GM19395 (cell line): ENCODE measurements around the gene ARHGAP42.
A peak's percentile ranks its signal among the peaks of the same experiment; 100 is the strongest.

Source experiments
- ATAC-seq: cut with Tn5 transposase; IDR thresholded peaks from one replicate; pipeline ENCODE4 v1.9.1; 2021; ENCODE audit warnings: mild to moderate bottlenecking, moderate library complexity; ENCODE audit not compliant: unreplicated experiment

ARHGAP42 gene

DNA sequence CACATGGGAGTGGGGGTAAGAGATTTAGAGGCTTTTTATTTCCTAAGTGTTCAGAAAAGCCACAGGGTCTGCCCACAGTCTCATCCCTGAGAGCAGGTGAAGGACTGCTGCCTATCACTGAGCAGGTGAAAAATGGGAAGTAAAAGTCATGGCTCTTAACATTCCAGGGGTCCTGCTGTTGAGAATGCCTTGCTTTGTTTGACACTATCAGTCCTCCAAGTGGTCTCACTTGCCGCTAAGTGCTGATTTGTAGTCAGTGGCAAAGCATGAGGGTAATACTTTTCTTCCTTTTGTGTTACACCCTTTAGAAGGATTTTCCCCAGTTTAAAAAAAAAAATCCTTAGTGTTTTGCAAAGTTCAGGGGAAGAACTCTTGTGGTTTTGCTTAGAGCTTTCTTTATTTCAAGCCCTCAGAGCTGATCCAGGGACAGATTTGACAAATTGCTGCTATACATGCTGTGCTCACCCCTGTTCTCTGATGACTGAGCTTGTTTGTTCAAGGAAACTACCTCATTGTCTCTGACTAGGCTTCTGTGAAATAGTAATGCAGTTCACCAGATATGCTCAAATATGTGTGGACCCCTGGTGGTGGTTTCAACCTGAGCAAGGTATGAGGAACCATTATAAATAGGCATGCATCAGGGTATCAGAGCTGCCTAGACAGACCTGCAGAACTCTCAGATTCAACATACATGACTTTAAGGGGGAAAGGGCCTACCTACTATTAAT, 141.0 kb downstream of the ARHGAP42 start:
- peak; percentile 89 for ATAC-seq

GRCh38 chr11:100830274-100830673, 143.2 kb downstream of the ARHGAP42 start:
- no peak for ATAC-seq

GRCh38 chr11:100830978-100831732, 144.1 kb downstream of the ARHGAP42 start:
- no peak for ATAC-seq

GRCh38 chr11:100831929-100832494, 144.9 kb downstream of the ARHGAP42 start:
- ATAC-seq, result no peak

DNA sequence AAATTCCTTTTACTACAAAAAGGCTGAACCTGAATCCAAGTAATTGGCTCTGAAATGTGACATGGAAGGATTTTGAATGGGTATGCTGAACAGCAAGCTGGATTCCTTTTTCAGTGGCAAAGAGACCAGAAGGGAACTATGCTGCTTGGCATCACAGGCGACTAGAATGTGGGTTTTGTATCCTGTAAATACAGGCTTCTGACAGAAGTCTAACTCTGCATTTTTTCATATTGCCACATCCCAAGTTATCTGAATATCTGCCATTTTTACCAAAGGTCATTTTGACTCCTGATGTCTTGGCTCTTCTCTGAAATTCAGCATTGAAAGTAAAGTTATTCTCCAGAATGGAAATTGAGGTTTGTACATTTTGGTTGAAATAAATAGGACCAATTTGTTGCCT, 145.7 kb downstream of the ARHGAP42 start:
- no peak for ATAC-seq

- no peak for ATAC-seq
Observed at GRCh38 chr11:100833276-100833675, 146.2 kb downstream of the ARHGAP42 start.

- no peak for ATAC-seq
Observed at GRCh38 chr11:100835854-100836253, 148.8 kb downstream of the ARHGAP42 start.

GRCh38 chr11:100837311-100837710, 150.2 kb downstream of the ARHGAP42 start:
- no peak for ATAC-seq

- ATAC-seq, result no peak
Observed at GRCh38 chr11:100841711-100842407, 154.8 kb downstream of the ARHGAP42 start.

- ATAC-seq, result no peak
Observed at GRCh38 chr11:100847696-100848216, 160.7 kb downstream of the ARHGAP42 start.

DNA sequence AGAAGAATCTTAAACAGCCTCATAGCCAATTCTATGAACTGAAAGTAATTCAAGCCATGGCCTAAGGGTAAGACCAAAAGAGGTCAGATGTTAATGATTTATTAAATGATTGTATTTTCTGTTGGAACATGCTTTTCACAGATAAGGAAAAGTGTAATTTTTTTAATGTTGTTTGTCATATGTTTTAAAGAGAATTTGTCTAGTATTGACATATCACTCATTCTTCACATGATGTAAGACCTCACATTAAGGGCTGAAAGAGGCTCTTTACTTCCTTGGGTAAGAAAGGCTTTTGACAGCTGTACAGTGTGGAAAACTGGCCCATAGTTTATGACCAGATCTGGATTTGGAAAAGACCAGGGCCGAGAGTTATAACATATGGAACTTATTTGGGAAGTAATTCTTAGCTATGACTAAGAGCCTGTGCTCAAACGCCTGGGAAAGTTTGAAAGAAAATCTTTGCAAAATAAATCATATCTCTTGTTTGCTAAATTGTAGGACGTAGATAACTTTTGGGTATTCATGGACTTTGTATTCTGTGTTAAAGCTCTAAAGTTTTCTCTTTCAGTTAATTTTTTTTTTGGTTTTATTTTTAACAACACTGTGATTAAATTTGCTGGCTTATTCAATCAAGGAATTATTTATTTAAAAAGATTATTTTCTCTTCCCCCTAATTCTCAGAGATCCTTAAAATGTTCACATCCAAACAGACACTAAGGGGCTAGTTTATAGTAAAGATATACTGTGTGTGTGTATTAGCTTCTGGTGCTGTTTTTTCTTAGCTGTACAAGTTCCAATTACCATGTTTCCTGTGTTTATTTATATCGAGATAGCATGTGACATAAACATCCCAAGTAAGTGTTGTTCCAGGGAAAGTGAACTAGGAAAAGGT, 162.2 kb downstream of the ARHGAP42 start:
- ATAC-seq, result no peak

GRCh38 chr11:100849901-100850235, 162.8 kb downstream of the ARHGAP42 start:
- ATAC-seq, result no peak

DNA sequence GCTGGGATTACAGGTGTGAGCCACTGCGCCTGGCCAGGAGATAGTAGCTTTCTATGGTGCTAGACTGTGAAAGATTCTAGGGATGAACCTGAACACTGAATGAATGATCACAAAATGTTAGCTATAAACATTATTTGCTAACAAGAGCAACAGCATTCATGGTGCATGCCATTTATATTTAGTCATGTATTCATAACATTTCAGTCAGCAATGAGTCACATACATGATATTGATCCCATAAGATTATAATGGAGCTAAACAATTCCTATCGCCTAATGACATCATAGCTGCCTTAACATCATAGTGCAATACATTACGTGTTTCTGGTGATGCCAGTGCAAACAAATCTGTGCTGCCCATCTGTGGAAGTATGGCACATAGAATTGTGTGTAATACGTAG, 164.1 kb downstream of the ARHGAP42 start:
- ATAC-seq, result no peak

GRCh38 chr11:100851584-100852152, 164.6 kb downstream of the ARHGAP42 start:
- no peak for ATAC-seq

DNA sequence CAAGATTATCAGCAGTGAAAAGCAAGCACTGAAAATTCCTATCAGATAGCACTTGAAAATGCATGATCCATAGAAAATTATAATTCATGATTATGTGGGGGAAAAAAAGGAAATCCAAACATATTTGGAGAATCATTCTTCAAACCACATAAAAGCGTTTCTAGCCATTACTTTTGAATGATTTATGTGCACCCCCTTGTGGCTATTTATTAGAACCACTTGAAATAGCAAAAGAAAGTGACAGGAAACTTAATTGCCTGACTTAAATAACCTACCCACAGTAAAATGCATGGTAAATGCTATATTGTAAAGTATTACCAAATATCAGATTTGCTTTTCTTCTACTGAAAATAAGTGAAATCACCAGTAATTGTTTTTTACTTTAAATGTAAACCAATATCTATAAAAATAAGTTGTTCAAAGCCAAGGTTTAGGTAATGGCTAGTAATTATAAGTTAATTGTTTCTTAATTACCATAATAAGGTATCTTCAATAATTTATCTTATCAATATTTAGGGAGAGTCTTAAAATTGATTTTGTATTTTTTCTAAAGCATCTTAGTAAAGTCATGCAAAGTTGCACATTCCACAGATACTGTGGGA, 168.5 kb downstream of the ARHGAP42 start:
- no peak for ATAC-seq

DNA sequence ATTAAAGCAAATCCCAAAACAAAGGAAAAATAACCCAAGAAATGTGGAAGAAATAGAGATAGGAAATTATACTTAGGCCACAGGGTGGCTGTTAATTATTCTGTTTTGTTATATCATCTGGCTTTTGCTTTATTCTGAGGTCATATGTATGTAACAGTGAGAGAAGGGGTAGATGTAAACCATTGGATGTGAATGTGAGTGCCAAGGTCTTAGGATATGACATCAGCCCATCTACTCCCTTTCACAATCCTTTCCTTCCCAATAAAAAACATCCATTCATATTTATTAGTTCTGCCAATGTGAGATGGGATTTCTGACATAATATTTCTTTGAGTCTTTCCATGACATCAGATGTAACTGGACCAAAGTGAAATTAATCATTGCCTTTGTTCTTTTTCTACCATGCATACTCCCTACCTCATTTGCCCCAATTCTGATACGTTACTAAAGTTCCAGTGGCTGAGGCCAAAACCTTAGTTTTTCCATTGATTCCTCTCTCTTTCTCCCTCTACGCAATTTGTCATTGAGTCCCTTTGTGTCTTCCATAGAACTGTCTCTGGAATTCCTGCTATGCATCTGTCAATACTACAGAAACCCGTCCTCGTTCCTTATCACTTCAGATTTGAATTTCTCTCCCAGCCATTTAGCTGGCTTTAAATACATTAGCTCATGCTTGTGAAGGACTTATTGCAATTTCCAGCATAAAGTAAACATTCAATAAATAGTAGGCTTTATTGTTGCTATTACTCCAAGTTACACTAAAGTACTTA, 170.3 kb downstream of the ARHGAP42 start:
- ATAC-seq, result no peak

DNA sequence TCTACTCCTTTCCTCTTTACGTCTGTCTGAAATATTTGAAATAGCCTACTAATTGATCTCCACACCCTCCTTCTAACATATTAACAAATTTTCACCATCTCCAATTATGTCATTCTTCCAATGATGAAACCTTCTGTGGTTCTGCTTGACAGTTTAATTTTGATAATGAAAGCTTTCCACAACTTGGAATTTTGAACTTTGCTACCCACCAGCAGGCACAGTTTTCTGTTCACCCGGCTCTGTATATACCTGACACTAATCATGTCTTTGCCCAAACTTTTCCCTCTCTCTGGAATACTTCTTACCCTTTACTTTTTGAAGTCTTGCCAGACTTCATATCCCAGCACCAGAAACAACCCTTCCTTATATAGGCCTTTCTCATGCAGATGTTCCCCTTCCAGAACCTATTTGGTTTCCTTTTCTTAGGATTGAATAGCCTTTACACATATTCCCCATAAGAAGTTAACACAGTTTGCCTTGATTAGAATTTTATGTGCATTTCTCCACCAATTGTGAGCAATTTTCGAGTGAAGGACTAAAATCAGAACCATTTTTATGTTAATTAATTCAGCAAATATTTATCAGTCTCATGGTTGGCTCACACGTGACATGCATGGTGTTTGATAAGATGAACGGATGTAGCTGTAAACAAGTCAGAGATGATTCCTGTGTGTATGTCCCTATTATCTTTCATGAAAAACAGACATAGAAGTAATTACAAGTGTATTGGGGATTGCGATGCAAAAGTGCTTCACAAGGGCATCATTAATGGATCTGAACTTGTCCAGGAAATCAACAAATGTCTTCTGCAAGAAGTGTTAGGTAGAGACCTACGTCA, 173.4 kb downstream of the ARHGAP42 start:
- ATAC-seq, result no peak

GRCh38 chr11:100861212-100861611, 174.1 kb downstream of the ARHGAP42 start:
- no peak for ATAC-seq
